ENCODE results near the gene PPARD. TPM values are rescaled to one million over a fixed set of nuclear protein-coding genes. Genes with fewer than 3 reads are reported as not detected.
"Not testable (repeated sequence)": the region's sequence is repeated elsewhere in the genome, so short reads cannot be mapped to it uniquely, and the experiment has no call there.

Gene PPARD
- total and polyA plus RNA-seq, 5 donors = 20.5 to 22.6 (median 21.2) TPM

DNA sequence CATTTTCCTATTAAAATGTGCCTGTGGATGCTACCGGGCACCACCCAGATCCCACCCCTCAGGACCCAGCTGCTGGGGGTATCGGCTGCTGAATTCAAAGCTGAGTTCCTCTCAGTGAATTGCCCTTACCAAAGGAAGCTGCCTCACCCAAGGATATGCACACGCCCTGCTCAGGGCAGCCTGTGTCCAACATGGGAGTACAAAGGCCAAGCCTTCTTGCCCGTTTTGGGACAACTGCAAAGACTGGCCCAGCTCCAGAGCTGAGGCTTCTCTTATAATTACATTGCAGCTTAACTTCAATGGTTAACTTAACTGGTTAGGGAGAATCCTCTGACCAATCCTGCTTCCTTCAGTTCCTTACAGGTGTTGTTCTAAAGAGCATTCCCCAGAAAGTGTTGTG, 89.9 kb downstream of the PPARD start:
- Histone ChIP-seq H3K4me3 (ENCODE audit: low read length) (no peak overlapping the region), H3K9me3 (ENCODE audit: control insufficient read depth, low read length) (no peaks in the 10 kb centered on the region), H3K27me3 (ENCODE audit: control insufficient read depth, insufficient read depth) (no peaks in the 10 kb centered on the region), H3K4me1 (ENCODE audit: control insufficient read depth, insufficient read depth, low read length) (no peaks in the 10 kb centered on the region), H3K27ac (ENCODE audit: low read length) (no peak overlapping the region)
- DNase-seq (no peak), ATAC-seq (no peak)
- 65% methylated on average over 4 of the region's 4 CpGs for WGBS
- intact Hi-C loops (cut with DNase I) = no loop called here

DNA sequence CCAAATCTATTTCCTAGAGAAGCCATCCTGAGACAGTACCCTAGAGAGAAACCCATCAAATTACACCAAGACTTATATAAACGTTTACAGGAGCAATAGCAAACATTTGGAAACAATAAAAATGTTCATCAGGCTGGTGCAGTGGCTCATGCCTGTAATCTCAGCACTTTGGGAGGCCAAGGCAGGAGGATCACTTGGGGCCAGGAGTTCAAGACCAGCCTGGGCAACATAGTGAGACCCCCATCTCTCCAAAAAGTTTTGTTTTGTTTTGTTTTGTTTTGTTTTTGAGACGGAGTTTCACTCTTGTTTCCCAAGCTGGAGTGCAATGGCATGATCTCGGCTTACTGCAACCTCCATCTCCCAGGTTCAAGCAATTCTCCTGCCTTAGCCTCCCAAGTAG, 90.3 kb downstream of the PPARD start:
- ATAC-seq; intact Hi-C loops (cut with DNase I); H3K4me3 ChIP-seq (ENCODE audit: low read length); H3K4me1 ChIP-seq (ENCODE audit: control insufficient read depth, insufficient read depth, low read length); H3K27ac ChIP-seq (ENCODE audit: low read length); DNase-seq; H3K27me3 ChIP-seq (ENCODE audit: control insufficient read depth, insufficient read depth); H3K9me3 ChIP-seq (ENCODE audit: control insufficient read depth, low read length): not testable (repeated sequence)
- WGBS = 71% methylated on average over 3 of the region's 3 CpGs

DNA sequence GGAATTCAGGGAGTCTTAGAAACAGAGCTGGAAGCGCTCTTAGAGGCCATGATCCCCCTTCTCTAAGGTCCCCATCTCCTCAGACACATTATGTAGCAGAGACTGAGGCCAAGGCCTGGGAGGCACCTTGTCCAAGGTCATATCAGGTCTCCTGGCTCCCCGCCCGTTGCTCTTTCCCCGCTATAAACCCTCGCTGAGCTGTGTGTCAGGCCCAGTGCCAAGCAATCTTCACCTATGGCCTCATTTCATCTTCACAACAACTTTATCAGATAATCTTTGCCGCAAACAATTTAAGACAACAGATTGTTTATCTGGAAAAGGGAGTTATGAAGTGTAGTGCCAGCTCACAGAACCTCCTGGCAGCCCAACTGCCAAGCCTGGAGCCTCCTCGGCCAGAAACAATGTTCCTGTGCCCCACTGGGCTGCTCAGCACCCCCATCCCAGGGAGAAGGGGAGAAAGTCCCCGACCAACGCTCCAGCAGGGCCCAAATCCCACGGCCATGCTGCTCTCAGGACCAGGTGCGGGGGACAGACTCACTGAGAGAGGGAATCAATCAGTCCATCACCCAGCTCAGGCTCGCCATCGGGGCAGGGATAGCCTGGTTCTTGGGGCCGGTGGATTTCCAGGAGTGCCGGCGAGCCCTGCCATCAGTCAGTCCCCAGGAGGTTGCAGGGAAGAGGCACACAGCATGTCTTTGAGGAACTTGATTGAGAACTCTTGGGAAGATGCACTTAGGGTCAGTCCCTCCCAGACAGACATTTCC, 92.9 kb downstream of the PPARD start:
- 70% methylated on average over 16 of the region's 16 CpGs for WGBS
- H3K4me3 ChIP-seq (ENCODE audit: low read length) = no peak overlapping the region
- no peaks in the 10 kb centered on the region for H3K27me3 ChIP-seq (ENCODE audit: control insufficient read depth, insufficient read depth)
- H3K4me1 ChIP-seq (ENCODE audit: control insufficient read depth, insufficient read depth, low read length) = no peaks in the 10 kb centered on the region
- no peaks in the 10 kb centered on the region for H3K9me3 ChIP-seq (ENCODE audit: control insufficient read depth, low read length)
- H3K27ac ChIP-seq (ENCODE audit: low read length) = no peak overlapping the region
- intact Hi-C loops (cut with DNase I) = no loop called here
- ATAC-seq (peak; percentile 34 to 39), DNase-seq (no peak)

DNA sequence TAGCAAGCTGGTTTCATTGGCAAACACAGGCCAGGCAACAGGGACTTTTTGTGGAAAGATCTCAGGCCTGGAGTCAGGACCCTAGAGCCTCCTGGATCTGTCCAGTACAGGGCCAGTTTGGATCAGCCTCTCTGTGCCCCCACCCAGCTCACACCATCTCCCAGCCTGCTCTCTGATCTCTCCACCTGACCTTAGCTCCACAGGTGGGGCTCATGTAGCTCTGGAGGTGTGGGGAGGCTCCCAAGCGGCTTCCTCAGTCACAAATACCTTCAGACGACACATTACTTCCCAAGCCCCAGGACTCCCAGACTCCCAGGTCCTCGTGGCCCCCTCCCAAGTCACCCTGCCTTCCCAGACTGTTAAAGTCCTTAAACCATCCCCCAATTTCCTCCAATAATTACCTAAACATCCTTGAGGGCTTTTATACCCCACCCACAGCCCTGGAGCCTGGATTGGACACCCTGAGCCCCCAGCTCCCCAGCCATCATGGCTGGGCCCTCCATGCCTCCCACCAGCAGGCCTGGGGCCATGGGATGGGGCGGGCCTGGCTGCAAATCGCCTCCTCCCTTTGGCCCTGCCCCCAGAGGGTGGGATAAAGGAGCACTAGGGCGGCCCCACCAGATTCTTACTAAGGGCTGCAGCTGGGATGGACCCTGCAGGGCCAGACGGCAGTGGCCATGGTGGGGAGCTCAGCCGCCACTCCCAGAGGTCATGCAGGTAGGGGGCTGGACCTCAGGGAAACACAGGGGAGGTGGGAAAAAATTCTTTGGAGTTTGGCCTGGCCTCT, 93.9 kb downstream of the PPARD start:
- Histone ChIP-seq H3K4me3 (ENCODE audit: low read length) (no peak overlapping the region), H3K27me3 (ENCODE audit: control insufficient read depth, insufficient read depth) (no peaks in the 10 kb centered on the region), H3K27ac (ENCODE audit: low read length) (no peak overlapping the region), H3K9me3 (ENCODE audit: control insufficient read depth, low read length) (no peaks in the 10 kb centered on the region), H3K4me1 (ENCODE audit: control insufficient read depth, insufficient read depth, low read length) (no peaks in the 10 kb centered on the region)
- intact Hi-C loops (cut with DNase I) = no loop called here
- WGBS = 83% methylated on average over 8 of the region's 8 CpGs
- ATAC-seq (peak in 1 of 2 donors; percentile 33), DNase-seq (no peak)

GRCh38 chr6:35438378-35439065, 96.2 kb downstream of the PPARD start:
- H3K27me3 ChIP-seq (ENCODE audit: control insufficient read depth, insufficient read depth); H3K27ac ChIP-seq (ENCODE audit: low read length); ATAC-seq; H3K4me1 ChIP-seq (ENCODE audit: control insufficient read depth, insufficient read depth, low read length); DNase-seq; H3K9me3 ChIP-seq (ENCODE audit: control insufficient read depth, low read length); intact Hi-C loops (cut with DNase I); H3K4me3 ChIP-seq (ENCODE audit: low read length): not testable (repeated sequence)
- WGBS = 97% methylated on average over 7 of the region's 7 CpGs

DNA sequence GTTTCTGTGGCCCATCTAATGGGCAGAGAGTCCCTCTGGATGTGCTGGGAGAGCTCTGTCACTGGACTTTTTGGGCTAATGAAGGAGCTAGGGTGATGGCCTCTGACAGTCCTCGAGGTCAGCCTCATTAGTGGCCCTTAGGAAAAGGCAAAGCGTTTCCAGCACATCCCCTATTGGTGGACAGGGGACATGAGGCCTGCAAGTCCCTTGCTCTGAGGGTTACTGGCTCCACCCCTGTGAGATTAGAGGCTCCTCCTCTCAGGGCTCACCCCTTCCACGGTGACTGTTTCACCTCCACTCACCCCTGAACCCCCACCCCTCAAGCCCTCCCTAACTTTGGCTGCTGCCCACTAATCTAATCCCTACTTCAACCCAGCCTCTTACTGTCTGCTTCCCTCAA, 97.0 kb downstream of the PPARD start:
- intact Hi-C loops (cut with DNase I) = no loop called here
- no peak for ATAC-seq
- H3K9me3 ChIP-seq (ENCODE audit: control insufficient read depth, low read length) = no peaks in the 10 kb centered on the region
- 36% methylated on average over 3 of the region's 3 CpGs for WGBS
- no peak overlapping the region for H3K27ac ChIP-seq (ENCODE audit: low read length)
- no peak for DNase-seq
- no peaks in the 10 kb centered on the region for H3K4me1 ChIP-seq (ENCODE audit: control insufficient read depth, insufficient read depth, low read length)
- no peak overlapping the region for H3K4me3 ChIP-seq (ENCODE audit: low read length)
- H3K27me3 ChIP-seq (ENCODE audit: control insufficient read depth, insufficient read depth) = no peaks in the 10 kb centered on the region

- H3K27ac ChIP-seq (ENCODE audit: low read length) = no peak overlapping the region
- intact Hi-C loops (cut with DNase I) = no loop called here
- H3K9me3 ChIP-seq (ENCODE audit: control insufficient read depth, low read length) = no peaks in the 10 kb centered on the region
- H3K4me3 ChIP-seq (ENCODE audit: low read length) = no peak overlapping the region
- WGBS = 49% methylated on average over 3 of the region's 3 CpGs
- no peaks in the 10 kb centered on the region for H3K27me3 ChIP-seq (ENCODE audit: control insufficient read depth, insufficient read depth)
- H3K4me1 ChIP-seq (ENCODE audit: control insufficient read depth, insufficient read depth, low read length) = no peaks in the 10 kb centered on the region
- DNase-seq = peak in 1 of 3 donors; percentile 68
- peak; percentile 69 to 73 for ATAC-seq
Measured at GRCh38 chr6:35441205-35441604, 98.8 kb downstream of the PPARD start.

GRCh38 chr6:35441642-35442041, 99.3 kb downstream of the PPARD start:
- Histone ChIP-seq H3K4me3 (ENCODE audit: low read length) (no peak overlapping the region), H3K9me3 (ENCODE audit: control insufficient read depth, low read length) (no peaks in the 10 kb centered on the region), H3K4me1 (ENCODE audit: control insufficient read depth, insufficient read depth, low read length) (no peaks in the 10 kb centered on the region), H3K27me3 (ENCODE audit: control insufficient read depth, insufficient read depth) (no peaks in the 10 kb centered on the region), H3K27ac (ENCODE audit: low read length) (no peak overlapping the region)
- no peak for ATAC-seq
- WGBS = 88% methylated on average over 4 of the region's 4 CpGs
- intact Hi-C loops (cut with DNase I) = no loop called here
- no peak for DNase-seq

GRCh38 chr6:35442693-35443092, 100.3 kb downstream of the PPARD start:
- no peak for DNase-seq
- no peaks in the 10 kb centered on the region for H3K4me1 ChIP-seq (ENCODE audit: control insufficient read depth, insufficient read depth, low read length)
- no peaks in the 10 kb centered on the region for H3K27me3 ChIP-seq (ENCODE audit: control insufficient read depth, insufficient read depth)
- no peaks in the 10 kb centered on the region for H3K9me3 ChIP-seq (ENCODE audit: control insufficient read depth, low read length)
- H3K27ac ChIP-seq (ENCODE audit: low read length) = no peak overlapping the region
- no peak for ATAC-seq
- WGBS = 75% methylated on average over 5 of the region's 5 CpGs
- intact Hi-C loops (cut with DNase I) = no loop called here
- no peak overlapping the region for H3K4me3 ChIP-seq (ENCODE audit: low read length)

DNA sequence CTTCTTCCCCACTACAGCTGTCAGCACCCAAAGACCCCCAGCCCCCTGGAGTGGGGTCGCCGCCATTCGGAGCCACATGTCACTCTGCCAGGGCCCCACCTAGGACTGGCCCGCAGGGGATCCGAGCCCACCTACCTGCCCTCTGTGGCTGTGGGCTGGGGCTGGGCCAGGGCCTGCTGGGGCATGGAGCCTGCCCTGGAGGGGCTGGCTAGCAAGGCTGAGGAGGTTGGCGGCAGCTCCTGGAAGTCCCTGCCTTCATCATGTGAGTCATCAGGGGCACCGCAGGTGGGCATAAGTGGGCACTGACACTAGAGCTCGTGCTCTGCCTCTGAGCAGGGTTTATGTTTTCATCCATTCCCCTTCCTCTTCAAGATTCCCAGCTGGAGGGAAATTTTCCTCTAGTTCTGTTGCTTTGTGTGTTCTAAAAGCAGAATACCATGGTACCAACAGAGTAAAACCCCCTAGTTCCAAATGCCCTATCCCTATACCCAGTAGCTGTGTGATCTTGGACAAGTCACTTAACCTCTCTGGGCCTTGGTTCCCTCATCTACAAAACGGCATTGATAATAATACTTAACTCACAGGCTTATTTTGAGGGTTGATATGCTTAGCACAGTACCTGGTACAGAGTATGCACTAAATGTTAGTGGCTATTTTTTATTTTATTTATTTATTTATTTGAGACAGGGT, 101.1 kb downstream of the PPARD start:
- H3K9me3 ChIP-seq (ENCODE audit: control insufficient read depth, low read length) = no peaks in the 10 kb centered on the region
- H3K4me1 ChIP-seq (ENCODE audit: control insufficient read depth, insufficient read depth, low read length) = no peaks in the 10 kb centered on the region
- 74% methylated on average over 9 of the region's 9 CpGs for WGBS
- no peak overlapping the region for H3K27ac ChIP-seq (ENCODE audit: low read length)
- DNase-seq = no peak
- H3K4me3 ChIP-seq (ENCODE audit: low read length) = no peak overlapping the region
- H3K27me3 ChIP-seq (ENCODE audit: control insufficient read depth, insufficient read depth) = no peaks in the 10 kb centered on the region
- intact Hi-C loops (cut with DNase I) = no loop called here
- ATAC-seq = peak in 1 of 2 donors; percentile 47

All from right cardiac atrium (tissue), 5 donors.